ENCODE data around the gene MRPS18B.

MRPS18B gene

GRCh38 chr6:30573113-30573512 lies 44.5 kb upstream of the MRPS18B start:
- H3K4me3 ChIP-seq (ENCODE audit: low read depth, low read length) = no peak overlapping the region
- TF ChIP-seq CTCF (IDR thresholded peaks at IDR 0.05; ENCODE audit: borderline replicate concordance, insufficient read depth, low read depth, low read length) = no peak

- TF ChIP-seq CTCF (IDR thresholded peaks at IDR 0.05; ENCODE audit: borderline replicate concordance, insufficient read depth, low read depth, low read length) = no peak
- H3K4me3 ChIP-seq (ENCODE audit: low read depth, low read length) = no peak overlapping the region
Observed at GRCh38 chr6:30578051-30578450, 39.6 kb upstream of the MRPS18B start.

GRCh38 chr6:30583921-30584320 lies 33.7 kb upstream of the MRPS18B start:
- no peak for TF ChIP-seq CTCF (IDR thresholded peaks at IDR 0.05; ENCODE audit: borderline replicate concordance, insufficient read depth, low read depth, low read length)
- H3K4me3 ChIP-seq (ENCODE audit: low read depth, low read length) = no peak overlapping the region

GRCh38 chr6:30589754-30590358 lies 27.8 kb upstream of the MRPS18B start:
- no peak overlapping the region for H3K4me3 ChIP-seq (ENCODE audit: low read depth, low read length)
- no peak for TF ChIP-seq CTCF (IDR thresholded peaks at IDR 0.05; ENCODE audit: borderline replicate concordance, insufficient read depth, low read depth, low read length)

- no peak for TF ChIP-seq CTCF (IDR thresholded peaks at IDR 0.05; ENCODE audit: borderline replicate concordance, insufficient read depth, low read depth, low read length)
- H3K4me3 ChIP-seq (ENCODE audit: low read depth, low read length) = no peak overlapping the region
Observed at GRCh38 chr6:30590509-30590908, 27.1 kb upstream of the MRPS18B start.

GRCh38 chr6:30591008-30591407 lies 26.6 kb upstream of the MRPS18B start:
- TF ChIP-seq CTCF (IDR thresholded peaks at IDR 0.05; ENCODE audit: borderline replicate concordance, insufficient read depth, low read depth, low read length) = no peak
- H3K4me3 ChIP-seq (ENCODE audit: low read depth, low read length) = no peak overlapping the region

GRCh38 chr6:30592287-30592686 lies 25.4 kb upstream of the MRPS18B start:
- TF ChIP-seq CTCF (IDR thresholded peaks at IDR 0.05; ENCODE audit: borderline replicate concordance, insufficient read depth, low read depth, low read length) = no peak
- H3K4me3 ChIP-seq (ENCODE audit: low read depth, low read length) = no peak overlapping the region
